ENCODE results near the gene BDKRB1.

Gene BDKRB1

DNA sequence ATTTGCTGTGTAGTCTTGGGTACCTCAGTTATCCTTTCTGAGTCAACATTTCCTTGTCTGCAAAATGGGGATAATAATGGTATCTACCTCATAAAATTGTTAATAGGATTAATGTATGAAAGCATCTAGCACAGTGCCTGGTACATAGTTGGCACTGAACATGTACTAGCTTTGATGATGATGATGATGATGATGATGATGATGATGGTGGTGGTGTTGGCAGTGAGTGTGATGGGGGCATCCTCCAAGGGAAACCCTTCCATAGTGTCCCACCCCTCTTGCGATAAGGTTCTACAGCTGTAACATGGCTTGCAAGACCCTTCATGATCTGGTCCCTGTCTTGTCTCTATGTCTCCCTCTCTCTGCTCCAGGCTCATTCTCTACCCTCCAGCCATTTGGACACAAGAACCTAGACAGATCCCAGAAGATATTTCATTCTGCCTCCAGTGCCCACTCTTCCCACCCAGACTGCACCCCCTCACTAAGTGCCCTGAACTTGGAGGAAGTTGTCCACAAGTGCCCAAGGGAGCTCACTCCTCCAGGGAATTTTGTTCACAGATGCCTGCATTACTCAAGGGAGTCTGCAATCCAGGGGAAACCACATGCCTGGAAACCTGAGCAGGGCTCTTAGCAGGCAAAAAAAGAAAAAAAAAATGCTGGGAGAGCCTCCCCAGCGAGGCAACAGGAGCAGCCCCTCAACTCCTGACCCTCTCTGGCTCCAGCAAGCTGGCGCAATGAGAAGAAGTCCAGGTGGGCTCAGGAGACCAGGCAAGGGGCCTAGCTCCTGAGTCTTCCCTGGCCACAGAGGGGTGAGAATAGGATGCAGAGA lies 10.1 kb upstream of the BDKRB1 start:
- Histone ChIP-seq H3K4me3 (ENCODE audit: severe bottlenecking) (no peak overlapping the region), H3K27me3 (ENCODE audit: insufficient read depth, poor library complexity, severe bottlenecking) (no peaks in the 10 kb centered on the region), H3K9me3 (ENCODE audit: severe bottlenecking) (no peaks in the 10 kb centered on the region), H3K36me3 (ENCODE audit: low read depth) (peaks cover 3% of the 10 kb centered on the region; the same call in 1 of the 2 replicates), H3K4me1 (ENCODE audit: insufficient read depth, poor library complexity, severe bottlenecking) (peaks cover 24% of the 10 kb centered on the region), H3K27ac (ENCODE audit: poor library complexity, severe bottlenecking) (peak overlapping the region; percentile 61)
- peak; percentile 51 for ATAC-seq (ENCODE audit: low read depth)
- no peak for DNase-seq (ENCODE audit: low spot score)
- TF ChIP-seq, protein P1, sequence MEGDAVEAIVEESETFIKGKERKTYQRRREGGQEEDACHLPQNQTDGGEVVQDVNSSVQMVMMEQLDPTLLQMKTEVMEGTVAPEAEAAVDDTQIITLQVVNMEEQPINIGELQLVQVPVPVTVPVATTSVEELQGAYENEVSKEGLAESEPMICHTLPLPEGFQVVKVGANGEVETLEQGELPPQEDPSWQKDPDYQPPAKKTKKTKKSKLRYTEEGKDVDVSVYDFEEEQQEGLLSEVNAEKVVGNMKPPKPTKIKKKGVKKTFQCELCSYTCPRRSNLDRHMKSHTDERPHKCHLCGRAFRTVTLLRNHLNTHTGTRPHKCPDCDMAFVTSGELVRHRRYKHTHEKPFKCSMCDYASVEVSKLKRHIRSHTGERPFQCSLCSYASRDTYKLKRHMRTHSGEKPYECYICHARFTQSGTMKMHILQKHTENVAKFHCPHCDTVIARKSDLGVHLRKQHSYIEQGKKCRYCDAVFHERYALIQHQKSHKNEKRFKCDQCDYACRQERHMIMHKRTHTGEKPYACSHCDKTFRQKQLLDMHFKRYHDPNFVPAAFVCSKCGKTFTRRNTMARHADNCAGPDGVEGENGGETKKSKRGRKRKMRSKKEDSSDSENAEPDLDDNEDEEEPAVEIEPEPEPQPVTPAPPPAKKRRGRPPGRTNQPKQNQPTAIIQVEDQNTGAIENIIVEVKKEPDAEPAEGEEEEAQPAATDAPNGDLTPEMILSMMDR (IDR thresholded peaks at IDR 0.05; ENCODE audit: poor library complexity, severe bottlenecking), result no peak

GRCh38 chr14:96246539-96246847 lies 9.5 kb upstream of the BDKRB1 start:
- TF ChIP-seq, protein P1 (IDR thresholded peaks at IDR 0.05; ENCODE audit: poor library complexity, severe bottlenecking), result peak; percentile 34
- DNase-seq (ENCODE audit: low spot score) (peak; percentile 86), ATAC-seq (ENCODE audit: low read depth) (peak; percentile 93)
- Histone ChIP-seq H3K27ac (ENCODE audit: poor library complexity, severe bottlenecking) (peak overlapping the region; percentile 61), H3K4me1 (ENCODE audit: insufficient read depth, poor library complexity, severe bottlenecking) (peaks cover 24% of the 10 kb centered on the region), H3K36me3 (ENCODE audit: low read depth) (peaks cover 3% of the 10 kb centered on the region; the same call in 1 of the 2 replicates), H3K27me3 (ENCODE audit: insufficient read depth, poor library complexity, severe bottlenecking) (no peaks in the 10 kb centered on the region), H3K9me3 (ENCODE audit: severe bottlenecking) (no peaks in the 10 kb centered on the region), H3K4me3 (ENCODE audit: severe bottlenecking) (no peak overlapping the region)

DNA sequence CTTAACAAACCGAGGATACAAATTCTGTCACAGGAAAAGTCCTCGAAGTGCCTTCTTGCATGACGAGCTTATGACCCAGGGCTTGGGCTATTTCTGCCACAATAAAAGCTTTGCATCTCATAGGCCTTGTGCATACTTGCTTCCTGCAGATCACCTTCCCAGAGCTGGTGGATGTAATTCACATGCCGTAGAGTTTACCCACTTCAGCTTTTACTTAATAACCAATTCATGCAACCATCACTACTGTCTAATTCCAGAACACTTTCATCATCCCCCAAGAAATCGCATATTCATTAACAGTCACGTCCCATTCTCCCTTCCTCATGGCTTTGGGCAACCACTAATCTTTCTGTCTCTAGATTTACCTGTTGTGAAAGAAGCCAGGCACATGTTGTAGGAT lies 9.0 kb upstream of the BDKRB1 start:
- Histone ChIP-seq H3K4me3 (ENCODE audit: severe bottlenecking) (no peak overlapping the region), H3K9me3 (ENCODE audit: severe bottlenecking) (no peaks in the 10 kb centered on the region), H3K27me3 (ENCODE audit: insufficient read depth, poor library complexity, severe bottlenecking) (no peaks in the 10 kb centered on the region), H3K4me1 (ENCODE audit: insufficient read depth, poor library complexity, severe bottlenecking) (peaks cover 24% of the 10 kb centered on the region), H3K27ac (ENCODE audit: poor library complexity, severe bottlenecking) (peak overlapping the region; percentile 61), H3K36me3 (ENCODE audit: low read depth) (peaks cover 1% of the 10 kb centered on the region; the same call in 1 of the 2 replicates)
- TF ChIP-seq, protein P1 (IDR thresholded peaks at IDR 0.05; ENCODE audit: poor library complexity, severe bottlenecking), result no peak
- DNase-seq (ENCODE audit: low spot score) (no peak), ATAC-seq (ENCODE audit: low read depth) (no peak)

DNA sequence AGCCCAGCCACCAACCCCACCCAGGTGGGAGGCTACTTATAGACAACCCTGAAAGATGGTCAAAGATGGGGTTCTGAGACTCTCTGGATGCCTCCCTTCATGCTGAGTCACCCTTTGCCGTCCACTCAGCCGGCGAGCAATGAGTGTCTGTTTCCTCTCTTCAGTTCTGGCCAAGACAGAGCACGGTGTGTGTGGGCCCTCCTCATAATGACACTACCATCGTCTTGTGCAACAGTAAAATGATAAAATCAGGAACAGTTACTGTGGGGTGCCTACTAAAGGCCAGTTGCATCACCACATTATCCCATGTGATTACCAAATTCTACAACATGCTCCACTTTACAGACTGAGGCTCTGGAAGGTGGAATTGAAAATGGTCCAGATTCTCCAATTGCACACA lies 7.0 kb upstream of the BDKRB1 start:
- peaks cover 38% of the 10 kb centered on the region for H3K4me1 ChIP-seq (ENCODE audit: insufficient read depth, poor library complexity, severe bottlenecking)

More for the DNA sequence above, 7.0 kb upstream of the BDKRB1 start:
- no peak for DNase-seq (ENCODE audit: low spot score)
- Histone ChIP-seq H3K27me3 (ENCODE audit: insufficient read depth, poor library complexity, severe bottlenecking) (no peaks in the 10 kb centered on the region), H3K27ac (ENCODE audit: poor library complexity, severe bottlenecking) (peak overlapping the region; percentile 35), H3K4me3 (ENCODE audit: severe bottlenecking) (no peak overlapping the region), H3K36me3 (ENCODE audit: low read depth) (no peaks in the 10 kb centered on the region), H3K9me3 (ENCODE audit: severe bottlenecking) (no peaks in the 10 kb centered on the region)
- TF ChIP-seq, protein P1 (IDR thresholded peaks at IDR 0.05; ENCODE audit: poor library complexity, severe bottlenecking), result no peak
- ATAC-seq (ENCODE audit: low read depth), result peak; percentile 71
